K562 (cell line): ENCODE results near the gene NRF1. TPM values are rescaled to one million over a fixed set of nuclear protein-coding genes. Genes with fewer than 3 reads are reported as not detected.

ENCODE experiments used
- CAMTA2 ChIP-seq: fragments of 250-450 bp; sonication (Bioruptor Pico); conservative IDR thresholded peaks from 2 replicates; pipeline ENCODE4 v1.5.1; 2022
- CC2D1A ChIP-seq: fragments of 450-650 bp; IDR thresholded peaks from 2 replicates; pipeline ENCODE4 v1.6.1; 2017; ENCODE audit warnings: mild to moderate bottlenecking
- ELF2 ChIP-seq: fragments of 250-450 bp; sonication (Bioruptor Pico); IDR thresholded peaks from 2 replicates; pipeline ENCODE4 v1.5.0; 2021; ENCODE audit warnings: mild to moderate bottlenecking
- JUND ChIP-seq, 2 experiments: IDR thresholded peaks; 2 replicates in 1 of 2; 3 replicates in 1 of 2; pipeline ENCODE4 v1.6.1; 2011; ENCODE audit warnings: borderline replicate concordance in 2 of 2, low read depth in 2 of 2, low read length in 2 of 2, improper control_type of control experiment in 1 of 2, missing biosample characterization in 1 of 2, missing genetic modification characterization in 1 of 2, missing genetic modification reagents in 1 of 2
- MXI1 ChIP-seq: IDR thresholded peaks from 2 replicates; pipeline ENCODE4 v1.6.1; 2011; ENCODE audit warnings: low read depth, mild to moderate bottlenecking, improper control_type of control experiment, low read length
- RAD51 ChIP-seq: fragments of 450-650 bp; IDR thresholded peaks from 2 replicates; pipeline ENCODE4 v1.7.1; 2016; ENCODE audit warnings: low read depth, mild to moderate bottlenecking, borderline replicate concordance
- RERE ChIP-seq: sonication (generic); formaldehyde crosslinking; IDR thresholded peaks from 2 replicates; pipeline ENCODE4 v1.8.0; 2023; ENCODE audit warnings: missing genetic modification reagents, mild to moderate bottlenecking, borderline replicate concordance
- RFX1 ChIP-seq: fragments of 450-650 bp; IDR thresholded peaks from 2 replicates; pipeline ENCODE4 v1.6.1; 2016; ENCODE audit warnings: mild to moderate bottlenecking, moderate library complexity
- RHOXF2B ChIP-seq: fragments of 250-450 bp; sonication (Bioruptor Pico); conservative IDR thresholded peaks from 2 replicates; pipeline ENCODE4 v1.5.1; 2021
- RNF2 ChIP-seq: sonication (generic); IDR thresholded peaks from 2 replicates; pipeline ENCODE4 v1.6.1; 2016
- SIX5 ChIP-seq, 2 experiments: IDR thresholded peaks; 2 replicates each; pipeline ENCODE4 v1.6.1; 2011; ENCODE audit warnings: low read length in 2 of 2, borderline replicate concordance in 1 of 2, low read depth in 1 of 2, mild to moderate bottlenecking in 1 of 2, moderate library complexity in 1 of 2; ENCODE audit not compliant: insufficient read depth in 1 of 2
- SMARCA4 ChIP-seq: fragments of 450-650 bp; IDR thresholded peaks from 2 replicates; pipeline ENCODE4 v1.6.1; 2016
- TCFL5 ChIP-seq: fragments of 250-450 bp; sonication (Bioruptor Pico); conservative IDR thresholded peaks from 2 replicates; pipeline ENCODE4 v1.6.1; 2021; ENCODE audit warnings: mild to moderate bottlenecking, moderate library complexity, matching md5 sums
- ZBTB1 ChIP-seq: sonication (generic); formaldehyde crosslinking; IDR thresholded peaks from 2 replicates; pipeline ENCODE4 v1.8.1; 2023; ENCODE audit warnings: missing genetic modification reagents, low read depth, mild to moderate bottlenecking, borderline replicate concordance
- ZFP30 ChIP-seq: fragments of 250-450 bp; sonication (Bioruptor Pico); IDR thresholded peaks from 2 replicates; pipeline ENCODE4 v1.8.0; 2022; ENCODE audit warnings: moderate library complexity, mild to moderate bottlenecking, inconsistent platforms, borderline replicate concordance
- ZKSCAN3 ChIP-seq: fragments of 250-450 bp; sonication (Bioruptor Pico); IDR thresholded peaks from 2 replicates; pipeline ENCODE4 v1.4.0; 2020
- ZNF764 ChIP-seq: fragments of 250-450 bp; sonication (Bioruptor Pico); IDR thresholded peaks from 2 replicates; pipeline ENCODE4 v1.4.0; 2020; ENCODE audit warnings: low read depth, mild to moderate bottlenecking, moderate library complexity
- polyA plus RNA-seq, 8 experiments: library from polyadenylated mRNA; depleted of rRNA in 4 of 8; stranded (reverse) in 5 of 8; unstranded in 3 of 8; fragments of >200 nt; fragmentation: Nextera tagmentation in 2 of 8; fragmentation: Illumina TruSeq in 1 of 8; extraction: Ambion mirVana in 2 of 8; extraction: Trizol in 1 of 8; gene quantifications; 2 replicates each; pipeline versions ENCODE4 v1.2.1 to v1.2.3, GENCODE V29; 2011 to 2014; ENCODE audit warnings: inconsistent platforms in 1 of 8, missing spikeins in 1 of 8
- total RNA-seq, 7 experiments: library from RNA; depleted of rRNA in 6 of 7; stranded (reverse); fragments of >200 nt in 6 of 7; fragmentation: Illumina TruSeq in 2 of 7; extraction: Trizol in 2 of 7; gene quantifications; 2 replicates each; pipeline versions ENCODE4 v1.2.1 to v1.2.3, GENCODE V29; 2011 to 2021; ENCODE audit warnings: low replicate concordance in 1 of 7
- TF ChIP-seq, protein P1 (sequence below): fragments of 250-450 bp; sonication (Bioruptor Pico); IDR thresholded peaks from 2 replicates; pipeline ENCODE4 v1.5.0; 2020; ENCODE audit warnings: mild to moderate bottlenecking, borderline replicate concordance
- TF ChIP-seq, protein P2 (sequence below): fragments of 250-450 bp; sonication (Bioruptor Pico); IDR thresholded peaks from 2 replicates; pipeline ENCODE4 v1.4.0; 2020; ENCODE audit warnings: mild to moderate bottlenecking, moderate library complexity

NRF1 gene
- total and polyA plus RNA-seq, 9 of the 15 experiments (the other 6 are each of a cell fraction or from before 2014, with no cell fraction given) = 8.6 to 28.8 (median 20.3) TPM

DNA sequence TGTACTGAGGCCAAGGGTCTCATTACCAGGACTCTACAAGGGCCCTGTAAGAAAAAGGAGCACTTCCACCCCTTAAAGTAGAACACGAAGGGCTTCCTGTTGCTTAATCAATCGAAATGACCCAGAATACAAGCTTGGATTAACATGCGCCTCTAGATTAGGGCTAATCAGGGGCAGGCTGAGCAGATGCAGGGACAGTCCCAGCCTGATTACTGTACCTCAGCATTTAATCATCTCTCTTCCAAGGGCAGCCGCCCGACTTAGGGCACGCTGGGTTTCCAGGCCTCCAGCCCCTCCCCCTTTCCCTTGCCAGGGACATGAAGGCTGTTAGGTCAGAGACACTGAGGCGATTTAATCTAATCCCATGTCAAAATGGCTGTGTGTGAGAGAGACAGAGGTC, 138.6 kb downstream of the NRF1 start (continued):
- TF ChIP-seq RERE (CRISPR knock-in tag) = no peak
- TF ChIP-seq ZKSCAN3 (CRISPR knock-in tag) = no peak
- TF ChIP-seq ZNF764 = no peak
- TF ChIP-seq RNF2 = no peak; the same call in 1 of the 2 replicates
- no peak for TF ChIP-seq RHOXF2B (CRISPR knock-in tag)
- TF ChIP-seq ZFP30 (CRISPR knock-in tag) = no peak
- TF ChIP-seq, protein P1, sequence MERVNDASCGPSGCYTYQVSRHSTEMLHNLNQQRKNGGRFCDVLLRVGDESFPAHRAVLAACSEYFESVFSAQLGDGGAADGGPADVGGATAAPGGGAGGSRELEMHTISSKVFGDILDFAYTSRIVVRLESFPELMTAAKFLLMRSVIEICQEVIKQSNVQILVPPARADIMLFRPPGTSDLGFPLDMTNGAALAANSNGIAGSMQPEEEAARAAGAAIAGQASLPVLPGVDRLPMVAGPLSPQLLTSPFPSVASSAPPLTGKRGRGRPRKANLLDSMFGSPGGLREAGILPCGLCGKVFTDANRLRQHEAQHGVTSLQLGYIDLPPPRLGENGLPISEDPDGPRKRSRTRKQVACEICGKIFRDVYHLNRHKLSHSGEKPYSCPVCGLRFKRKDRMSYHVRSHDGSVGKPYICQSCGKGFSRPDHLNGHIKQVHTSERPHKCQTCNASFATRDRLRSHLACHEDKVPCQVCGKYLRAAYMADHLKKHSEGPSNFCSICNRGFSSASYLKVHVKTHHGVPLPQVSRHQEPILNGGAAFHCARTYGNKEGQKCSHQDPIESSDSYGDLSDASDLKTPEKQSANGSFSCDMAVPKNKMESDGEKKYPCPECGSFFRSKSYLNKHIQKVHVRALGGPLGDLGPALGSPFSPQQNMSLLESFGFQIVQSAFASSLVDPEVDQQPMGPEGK (CRISPR knock-in tag) = no peak
- TF ChIP-seq SMARCA4 = peak; percentile 72
- TF ChIP-seq, protein P2, sequence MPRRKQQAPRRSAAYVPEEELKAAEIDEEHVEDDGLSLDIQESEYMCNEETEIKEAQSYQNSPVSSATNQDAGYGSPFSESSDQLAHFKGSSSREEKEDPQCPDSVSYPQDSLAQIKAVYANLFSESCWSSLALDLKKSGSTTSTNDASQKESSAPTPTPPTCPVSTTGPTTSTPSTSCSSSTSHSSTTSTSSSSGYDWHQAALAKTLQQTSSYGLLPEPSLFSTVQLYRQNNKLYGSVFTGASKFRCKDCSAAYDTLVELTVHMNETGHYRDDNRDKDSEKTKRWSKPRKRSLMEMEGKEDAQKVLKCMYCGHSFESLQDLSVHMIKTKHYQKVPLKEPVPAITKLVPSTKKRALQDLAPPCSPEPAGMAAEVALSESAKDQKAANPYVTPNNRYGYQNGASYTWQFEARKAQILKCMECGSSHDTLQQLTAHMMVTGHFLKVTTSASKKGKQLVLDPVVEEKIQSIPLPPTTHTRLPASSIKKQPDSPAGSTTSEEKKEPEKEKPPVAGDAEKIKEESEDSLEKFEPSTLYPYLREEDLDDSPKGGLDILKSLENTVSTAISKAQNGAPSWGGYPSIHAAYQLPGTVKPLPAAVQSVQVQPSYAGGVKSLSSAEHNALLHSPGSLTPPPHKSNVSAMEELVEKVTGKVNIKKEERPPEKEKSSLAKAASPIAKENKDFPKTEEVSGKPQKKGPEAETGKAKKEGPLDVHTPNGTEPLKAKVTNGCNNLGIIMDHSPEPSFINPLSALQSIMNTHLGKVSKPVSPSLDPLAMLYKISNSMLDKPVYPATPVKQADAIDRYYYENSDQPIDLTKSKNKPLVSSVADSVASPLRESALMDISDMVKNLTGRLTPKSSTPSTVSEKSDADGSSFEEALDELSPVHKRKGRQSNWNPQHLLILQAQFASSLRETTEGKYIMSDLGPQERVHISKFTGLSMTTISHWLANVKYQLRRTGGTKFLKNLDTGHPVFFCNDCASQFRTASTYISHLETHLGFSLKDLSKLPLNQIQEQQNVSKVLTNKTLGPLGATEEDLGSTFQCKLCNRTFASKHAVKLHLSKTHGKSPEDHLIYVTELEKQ (CRISPR knock-in tag) = no peak
- TF ChIP-seq ZBTB1 (CRISPR knock-in tag) = no peak
- no peak for TF ChIP-seq SIX5 (IDR thresholded peaks at IDR 0.05; ENCODE audit: borderline replicate concordance in 1 of 2, insufficient read depth in 1 of 2, low read depth in 1 of 2, low read length in 2 of 2)
- TF ChIP-seq RAD51 = no peak
- TF ChIP-seq TCFL5 (CRISPR knock-in tag) = no peak
- peak; percentile 64 for TF ChIP-seq MXI1
- TF ChIP-seq CAMTA2 = no peak
- no peak for TF ChIP-seq RFX1
- no peak for TF ChIP-seq ELF2 (CRISPR knock-in tag)
- TF ChIP-seq CC2D1A = peak; percentile 71; the same call in 1 of the 2 replicates
- no peak for TF ChIP-seq JUND (IDR thresholded peaks at IDR 0.05; ENCODE audit: borderline replicate concordance, low read depth, low read length)
- no peak for TF ChIP-seq JUND (tag; IDR thresholded peaks at IDR 0.05; ENCODE audit: borderline replicate concordance, low read depth, low read length)
